NCI-H1092 (cell line): ENCODE results near the gene MYO10.
"Not testable (repeated sequence)": the region's sequence is repeated elsewhere in the genome, so short reads cannot be mapped to it uniquely, and the experiment has no call there.

Experiments
- DNase-seq: peaks from one replicate; lab custom pipeline; 2025; lab: John Stamatoyannopoulos, UW

The MYO10 gene

GRCh38 chr5:16862777-16863176 is 73.3 kb downstream of the MYO10 start:
- DNase-seq, result no peak

- no peak for DNase-seq
Measured at GRCh38 chr5:16859346-16859745, 76.7 kb downstream of the MYO10 start.

- DNase-seq, result no peak
Measured at GRCh38 chr5:16858151-16858550, 77.9 kb downstream of the MYO10 start.

- no peak for DNase-seq
Measured at GRCh38 chr5:16857635-16858034, 78.5 kb downstream of the MYO10 start.

GRCh38 chr5:16856531-16856930 is 79.6 kb downstream of the MYO10 start:
- DNase-seq, result no peak

GRCh38 chr5:16855898-16856297 is 80.2 kb downstream of the MYO10 start:
- DNase-seq, result no peak

GRCh38 chr5:16855485-16855884 is 80.6 kb downstream of the MYO10 start:
- peak; percentile 3 for DNase-seq

GRCh38 chr5:16854351-16854750 is 81.7 kb downstream of the MYO10 start:
- DNase-seq, result no peak

GRCh38 chr5:16853518-16853917 is 82.6 kb downstream of the MYO10 start:
- DNase-seq, result no peak

GRCh38 chr5:16852251-16853005 is 83.7 kb downstream of the MYO10 start:
- no peak for DNase-seq

- no peak for DNase-seq
Measured at GRCh38 chr5:16849775-16850174, 86.3 kb downstream of the MYO10 start.

- no peak for DNase-seq
Measured at GRCh38 chr5:16849181-16849580, 86.9 kb downstream of the MYO10 start.

- DNase-seq, result no peak
Measured at GRCh38 chr5:16844952-16845351, 91.1 kb downstream of the MYO10 start.

GRCh38 chr5:16842896-16843295 is 93.2 kb downstream of the MYO10 start:
- DNase-seq, result no peak

GRCh38 chr5:16841416-16841815 is 94.7 kb downstream of the MYO10 start:
- DNase-seq, result no peak

GRCh38 chr5:16837305-16837704 is 98.8 kb downstream of the MYO10 start:
- no peak for DNase-seq

GRCh38 chr5:16834029-16834428 is 102.1 kb downstream of the MYO10 start:
- DNase-seq, result no peak

- DNase-seq, result not testable (repeated sequence)
Measured at GRCh38 chr5:16831326-16831725, 104.8 kb downstream of the MYO10 start.

- no peak for DNase-seq
Measured at GRCh38 chr5:16827755-16828154, 108.3 kb downstream of the MYO10 start.

- DNase-seq, result no peak
Measured at GRCh38 chr5:16826379-16827125, 109.5 kb downstream of the MYO10 start.

GRCh38 chr5:16819522-16820167 is 116.4 kb downstream of the MYO10 start:
- no peak for DNase-seq

GRCh38 chr5:16815432-16815831 is 120.7 kb downstream of the MYO10 start:
- DNase-seq, result no peak

GRCh38 chr5:16812911-16813310 is 123.2 kb downstream of the MYO10 start:
- DNase-seq, result no peak
